22Rv1 (cell line): ENCODE measurements around the gene DRC1.

ENCODE experiments used
- H3K27ac ChIP-seq: fragments of 450-650 bp; 2 replicates; pipeline ENCODE4 v1.5.1; 2017
- ZFX ChIP-seq: fragments of 450-650 bp; IDR thresholded peaks from 2 replicates; pipeline ENCODE4 v1.6.1; 2017; ENCODE audit warnings: antibody characterized with exemption, borderline replicate concordance
- TF ChIP-seq, protein P1 (sequence below): fragments of 450-650 bp; IDR thresholded peaks from 2 replicates; pipeline ENCODE4 v1.5.1; 2017; ENCODE audit warnings: mild to moderate bottlenecking

DRC1 gene

DNA sequence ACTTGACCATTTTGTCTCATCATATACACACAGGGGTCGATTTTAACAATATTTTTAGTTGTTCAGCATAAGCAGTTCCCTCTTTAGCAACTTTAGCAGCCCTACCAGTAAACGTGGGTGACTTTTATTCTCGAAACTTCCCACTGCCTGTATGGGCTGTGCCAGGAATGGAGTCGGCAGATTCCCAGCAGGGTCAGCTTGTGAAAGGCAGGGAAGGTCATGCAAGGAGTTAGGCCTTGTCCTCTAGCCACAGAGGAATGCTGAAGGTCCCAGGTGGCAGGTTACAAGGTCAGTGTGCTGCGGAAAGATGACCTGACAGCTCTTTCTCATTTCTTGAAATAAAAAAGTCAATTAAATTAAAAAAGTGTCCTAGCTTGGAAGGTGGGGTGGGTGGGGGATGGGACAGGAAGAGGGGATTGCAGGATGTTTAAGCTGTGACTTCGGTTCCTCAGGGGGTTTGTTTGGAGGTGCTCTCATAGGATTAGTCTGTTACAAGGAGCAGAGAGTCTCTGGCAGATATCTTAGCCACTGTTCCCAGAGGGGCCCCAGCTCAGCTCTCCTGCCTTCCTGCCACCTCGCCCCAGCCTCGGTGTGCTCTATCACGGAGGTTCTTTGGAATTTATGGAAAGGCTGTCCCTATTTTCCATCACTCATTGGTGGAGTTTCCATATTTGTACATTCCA, 21.4 kb downstream of the DRC1 start:
- H3K27ac ChIP-seq: no peak overlapping the region
- TF ChIP-seq, protein P1, sequence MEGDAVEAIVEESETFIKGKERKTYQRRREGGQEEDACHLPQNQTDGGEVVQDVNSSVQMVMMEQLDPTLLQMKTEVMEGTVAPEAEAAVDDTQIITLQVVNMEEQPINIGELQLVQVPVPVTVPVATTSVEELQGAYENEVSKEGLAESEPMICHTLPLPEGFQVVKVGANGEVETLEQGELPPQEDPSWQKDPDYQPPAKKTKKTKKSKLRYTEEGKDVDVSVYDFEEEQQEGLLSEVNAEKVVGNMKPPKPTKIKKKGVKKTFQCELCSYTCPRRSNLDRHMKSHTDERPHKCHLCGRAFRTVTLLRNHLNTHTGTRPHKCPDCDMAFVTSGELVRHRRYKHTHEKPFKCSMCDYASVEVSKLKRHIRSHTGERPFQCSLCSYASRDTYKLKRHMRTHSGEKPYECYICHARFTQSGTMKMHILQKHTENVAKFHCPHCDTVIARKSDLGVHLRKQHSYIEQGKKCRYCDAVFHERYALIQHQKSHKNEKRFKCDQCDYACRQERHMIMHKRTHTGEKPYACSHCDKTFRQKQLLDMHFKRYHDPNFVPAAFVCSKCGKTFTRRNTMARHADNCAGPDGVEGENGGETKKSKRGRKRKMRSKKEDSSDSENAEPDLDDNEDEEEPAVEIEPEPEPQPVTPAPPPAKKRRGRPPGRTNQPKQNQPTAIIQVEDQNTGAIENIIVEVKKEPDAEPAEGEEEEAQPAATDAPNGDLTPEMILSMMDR: no peak
- TF ChIP-seq ZFX: no peak

DNA sequence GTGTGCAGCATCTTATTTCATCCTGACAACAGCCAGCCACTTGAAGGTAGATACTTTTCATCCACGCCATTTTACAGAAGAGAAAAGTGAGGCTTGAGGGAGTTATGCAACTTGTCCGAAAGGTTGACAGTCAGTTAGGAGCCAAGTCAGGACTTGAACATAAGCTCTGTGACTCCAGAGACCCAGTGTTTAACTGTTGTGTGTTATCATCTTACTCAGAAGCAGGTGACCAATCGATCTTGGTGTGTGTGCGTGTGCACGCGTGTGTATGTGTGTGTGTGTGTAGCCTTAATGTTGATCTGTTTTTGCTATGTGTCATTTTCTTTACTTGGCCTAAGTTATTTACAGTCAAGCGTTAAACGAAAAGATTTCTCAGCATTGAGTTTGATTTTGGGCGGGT, 22.0 kb downstream of the DRC1 start:
- H3K27ac ChIP-seq: no peak overlapping the region
- TF ChIP-seq ZFX: no peak
- TF ChIP-seq, protein P1: no peak

DNA sequence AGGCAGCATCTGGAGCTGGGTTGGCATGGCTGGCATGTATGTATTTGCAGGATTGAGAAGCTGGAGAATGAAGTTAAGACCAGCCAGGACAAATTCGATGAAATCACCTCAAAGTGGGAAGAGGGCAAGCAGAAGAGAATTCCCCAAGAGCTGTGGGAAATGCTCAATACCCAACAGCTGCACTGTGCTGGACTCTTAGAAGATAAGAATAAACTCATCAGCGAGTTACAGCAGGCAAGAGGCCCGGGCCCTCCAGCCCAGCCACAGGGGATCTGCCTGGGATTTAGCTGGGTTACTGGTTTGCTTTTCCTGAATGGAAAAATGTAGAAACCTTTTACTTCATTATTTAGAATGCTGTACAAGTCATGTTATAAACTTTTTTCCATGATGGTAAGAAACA, 22.5 kb downstream of the DRC1 start:
- no peak overlapping the region for H3K27ac ChIP-seq
- TF ChIP-seq, protein P1: no peak
- no peak for TF ChIP-seq ZFX

DNA sequence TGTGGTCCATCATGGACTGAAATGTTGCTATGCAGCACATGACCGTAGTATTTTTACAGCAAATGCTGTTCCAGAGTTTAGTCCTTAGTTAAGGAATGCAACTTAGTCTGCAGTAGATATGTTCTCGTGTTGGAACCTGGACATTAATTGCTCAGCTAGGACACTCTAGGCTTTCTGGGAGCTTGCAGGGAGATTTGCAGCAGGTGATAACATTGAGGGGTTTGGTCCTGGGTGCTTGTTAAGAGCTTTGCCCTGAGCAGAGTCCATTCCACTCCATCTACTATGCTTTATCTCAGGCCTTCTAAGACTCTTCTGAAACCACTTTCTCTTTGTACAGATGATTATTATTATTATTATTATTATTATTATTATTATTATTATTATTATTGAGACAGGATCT, 27.1 kb downstream of the DRC1 start:
- no peak overlapping the region for H3K27ac ChIP-seq
- TF ChIP-seq, protein P1: no peak
- TF ChIP-seq ZFX: no peak

DNA sequence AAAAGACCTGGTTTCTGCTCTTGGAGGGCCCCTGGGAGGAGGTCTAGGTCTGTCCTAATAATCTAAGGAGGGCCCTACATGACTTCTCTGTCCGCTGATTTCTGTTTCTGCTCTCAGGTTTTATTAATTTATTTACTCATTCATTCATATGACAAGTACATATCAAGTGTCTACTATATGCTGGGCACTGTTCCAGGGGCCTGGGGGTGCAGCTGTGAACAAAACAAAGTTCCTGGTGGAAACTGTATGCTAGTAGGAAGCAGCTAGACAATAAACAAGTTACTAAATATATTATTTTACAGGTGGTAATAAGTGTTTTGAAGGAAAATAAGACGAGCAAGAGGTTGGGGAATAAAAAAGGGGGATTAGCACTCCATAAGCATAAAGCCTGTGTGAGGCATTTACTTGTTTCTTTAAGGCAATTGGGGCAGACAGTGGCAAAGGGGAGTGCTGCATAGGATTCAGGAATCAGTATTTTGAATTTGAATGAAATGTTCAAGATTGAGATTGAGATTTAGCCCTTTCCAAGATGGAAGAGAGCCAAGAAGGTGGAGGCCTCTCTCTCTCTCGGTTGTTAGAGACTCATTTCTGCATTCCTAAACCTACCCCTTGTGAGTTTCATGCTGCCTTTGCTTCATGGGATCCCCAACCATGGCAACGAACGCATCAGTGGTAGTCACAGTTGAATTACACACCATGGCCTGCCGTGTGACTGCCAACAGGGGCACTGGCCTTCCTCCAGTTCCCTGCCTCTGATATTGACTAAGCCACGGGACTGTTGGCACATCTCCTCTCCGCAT, 28.3 kb downstream of the DRC1 start:
- H3K27ac ChIP-seq: no peak overlapping the region
- TF ChIP-seq, protein P1: no peak
- no peak for TF ChIP-seq ZFX

DNA sequence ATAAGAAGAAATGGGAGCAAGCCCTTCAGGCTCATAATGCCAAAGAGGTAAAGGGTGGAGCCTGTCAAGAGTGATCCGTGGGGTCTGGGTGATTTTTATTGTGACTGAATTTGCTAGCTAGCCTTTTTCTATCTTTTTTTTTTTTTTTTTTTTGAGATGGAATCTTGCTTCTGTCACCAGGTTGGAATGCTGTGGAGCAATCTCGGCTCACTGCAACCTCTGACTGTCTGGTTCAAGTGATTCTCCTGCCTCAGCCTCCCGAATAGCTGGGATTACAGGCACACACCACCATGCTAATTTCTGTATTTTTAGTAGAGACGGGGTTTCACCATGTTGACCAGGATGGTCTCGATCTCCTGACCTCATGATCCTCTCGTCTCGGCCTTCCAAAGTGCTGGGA, 29.1 kb downstream of the DRC1 start:
- no peak overlapping the region for H3K27ac ChIP-seq
- TF ChIP-seq, protein P1: no peak
- no peak for TF ChIP-seq ZFX

DNA sequence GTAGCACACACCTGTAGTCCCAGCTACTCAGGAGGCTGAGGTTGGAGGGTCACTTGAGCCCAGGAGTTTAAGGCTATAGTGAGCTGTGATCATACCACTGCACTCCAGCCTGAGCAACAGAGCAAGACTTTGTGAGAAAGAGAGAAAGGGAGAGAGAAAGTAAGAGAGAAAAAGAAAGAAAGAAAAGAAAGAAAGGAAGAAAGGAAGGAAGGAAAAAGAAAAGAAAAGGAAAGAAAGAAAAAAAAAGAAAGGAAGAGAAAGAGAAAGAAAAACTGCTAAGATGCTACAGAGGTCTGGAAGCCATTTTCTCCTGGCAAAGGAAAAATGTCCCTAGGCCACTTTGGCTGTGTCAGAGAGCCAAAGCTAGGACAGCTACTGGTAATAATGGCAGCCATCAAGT, 30.6 kb downstream of the DRC1 start:
- no peak overlapping the region for H3K27ac ChIP-seq
- TF ChIP-seq, protein P1: no peak
- no peak for TF ChIP-seq ZFX
